ENCODE data around the gene KLHL25.
"Not testable (repeated sequence)": the region's sequence is repeated elsewhere in the genome, so short reads cannot be mapped to it uniquely, and the experiment has no call there.

KLHL25 gene

DNA sequence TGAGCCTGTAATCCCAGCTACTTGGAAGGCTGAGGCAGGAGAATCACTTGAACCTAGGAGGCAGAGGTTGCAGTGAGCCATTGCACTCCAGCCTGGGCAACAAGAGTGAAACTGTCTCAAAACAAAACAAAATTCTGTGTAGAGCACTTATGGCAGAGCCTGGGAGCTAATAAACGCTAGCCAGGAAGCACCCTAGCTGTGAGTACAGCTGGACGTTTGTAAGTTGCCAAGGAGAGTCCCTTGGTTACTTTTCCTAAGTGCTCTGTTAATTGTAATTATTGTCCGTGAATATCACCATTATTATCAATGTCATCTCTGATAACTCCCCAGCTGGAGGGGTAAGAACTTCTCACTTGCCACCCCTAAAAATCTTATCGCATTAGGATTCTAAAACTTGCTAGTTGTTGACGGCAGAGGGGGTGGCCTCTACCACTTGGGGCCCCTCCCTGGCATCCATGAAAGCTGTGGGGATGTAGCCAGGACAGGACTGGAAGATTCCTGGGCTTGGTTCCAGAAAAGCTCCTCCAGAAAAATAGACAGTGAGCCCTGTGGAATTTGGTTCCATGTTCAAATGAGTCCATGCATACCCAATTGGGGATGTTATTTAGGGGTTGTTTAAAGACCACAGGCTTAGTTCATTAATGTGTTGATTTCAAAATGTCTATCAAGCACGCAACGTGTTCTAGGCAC lies 9.9 kb upstream of the KLHL25 start:
- no peak for DNase-seq (ENCODE audit: low read depth in 3 of 3)

DNA sequence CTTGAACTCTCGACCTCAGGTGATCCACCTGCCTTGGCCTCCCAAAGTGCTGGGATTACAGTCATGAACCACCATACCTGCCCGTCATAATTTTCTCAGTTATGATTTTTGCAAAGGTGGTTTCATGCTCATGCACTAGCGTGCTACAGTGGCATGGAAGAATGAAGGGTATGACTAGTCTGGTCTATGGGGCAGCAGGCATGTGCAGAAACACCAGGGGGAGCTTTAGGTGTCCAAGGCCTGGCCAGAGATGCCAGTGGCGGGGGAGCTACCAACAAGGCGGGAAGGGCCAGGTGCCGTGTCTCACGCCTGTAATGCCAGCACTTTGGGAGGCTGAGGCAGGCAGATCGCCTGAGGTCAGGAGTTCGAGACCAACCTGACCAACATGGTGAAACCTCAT lies 7.9 kb upstream of the KLHL25 start:
- not testable (repeated sequence) for DNase-seq (ENCODE audit: low read depth in 3 of 3)

GRCh38 chr15:85800478-85801123 lies 5.9 kb upstream of the KLHL25 start:
- no peak for DNase-seq (ENCODE audit: low read depth in 3 of 3)

GRCh38 chr15:85796371-85796770 lies 1.6 kb upstream of the KLHL25 start:
- DNase-seq (ENCODE audit: low read depth in 3 of 3): not testable (repeated sequence)

DNA sequence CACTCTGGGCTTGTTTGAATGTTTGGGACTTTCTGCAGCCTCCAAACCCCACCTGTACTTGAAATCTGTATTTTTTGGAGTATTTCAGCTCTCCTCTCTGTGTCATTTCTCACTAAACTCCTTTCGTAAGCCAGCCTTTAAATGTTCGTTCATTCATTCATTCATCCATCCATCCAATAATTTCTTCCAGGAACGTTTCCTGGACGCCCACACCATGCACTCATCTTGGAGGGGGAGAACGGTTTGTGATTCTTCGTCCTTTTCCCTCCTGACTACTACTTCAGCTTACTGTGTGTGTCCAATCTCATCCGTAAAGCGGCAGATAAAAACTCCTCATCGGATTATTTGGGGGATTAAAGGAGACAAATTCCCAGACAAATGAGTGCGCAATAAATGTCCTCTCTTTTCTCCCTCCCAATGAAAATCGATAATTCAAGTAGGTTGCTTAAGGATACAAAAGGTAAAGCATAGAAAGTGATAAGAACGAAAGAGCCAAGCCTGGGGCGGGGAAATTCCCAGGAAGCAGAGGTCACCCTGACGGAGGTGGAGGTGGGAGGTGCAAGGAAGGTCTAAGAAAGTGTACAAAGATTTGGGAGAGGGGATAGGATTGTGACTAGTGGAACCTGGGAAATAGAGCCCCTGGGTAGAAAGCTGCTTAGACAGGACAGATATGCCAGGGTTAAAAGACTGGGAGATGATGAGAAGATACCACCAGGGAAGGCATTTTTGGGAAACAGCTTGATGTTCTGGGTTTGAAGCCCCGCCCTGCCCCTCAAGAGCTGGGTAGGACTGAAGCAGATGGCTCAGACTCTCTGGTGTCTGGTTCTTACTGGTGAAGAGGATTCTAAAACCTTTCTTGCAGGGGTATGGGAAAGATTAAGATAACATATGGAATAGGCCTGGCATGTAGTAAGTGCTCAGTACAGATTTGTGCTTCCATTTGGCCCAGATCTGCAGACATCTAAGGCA lies 896 bp upstream of the KLHL25 start:
- no peak for DNase-seq (ENCODE audit: low read depth in 3 of 3)

- DNase-seq (ENCODE audit: low read depth in 3 of 3): no peak
Measured at GRCh38 chr15:85793641-85794597, 806 bp downstream of the KLHL25 start.

- DNase-seq (ENCODE audit: low read depth in 3 of 3): peak in 2 of 3 experiments; percentile 15 to 21
Measured at GRCh38 chr15:85792912-85793590, 1.7 kb downstream of the KLHL25 start.

DNA sequence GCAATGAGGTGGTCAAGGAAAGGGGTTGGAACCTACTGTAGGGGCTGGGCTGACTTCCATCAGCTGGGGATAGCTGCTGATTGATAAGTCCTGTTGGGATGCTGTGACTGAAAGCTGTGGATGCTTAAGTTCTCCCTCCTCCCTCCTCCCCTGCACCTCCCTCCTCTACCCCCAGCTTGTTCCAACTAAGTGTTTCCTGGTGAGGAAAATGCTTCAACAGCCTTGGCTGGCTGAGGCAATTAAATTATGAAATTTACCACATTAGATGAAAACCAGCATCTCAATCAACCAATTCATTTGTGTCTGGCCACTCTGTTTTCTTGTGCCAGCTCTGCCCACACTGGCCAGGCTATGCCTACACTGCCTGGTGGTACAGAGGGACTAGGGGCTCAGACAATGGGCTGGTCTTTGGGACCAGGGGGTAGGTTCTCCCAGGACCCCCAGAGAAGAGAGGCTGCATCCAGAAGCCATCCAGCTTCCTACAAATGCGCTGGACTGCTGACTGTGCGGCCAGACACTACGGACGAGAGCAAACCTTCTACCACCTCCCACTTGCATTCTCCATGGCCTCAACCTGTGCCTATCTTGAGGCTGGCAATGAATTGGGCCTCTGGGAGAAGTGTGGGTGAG lies 2.5 kb downstream of the KLHL25 start:
- DNase-seq (ENCODE audit: low read depth in 3 of 3): no peak

GRCh38 chr15:85789496-85789875 lies 5.2 kb downstream of the KLHL25 start:
- no peak for DNase-seq (ENCODE audit: low read depth in 3 of 3)

GRCh38 chr15:85788771-85789495 lies 5.8 kb downstream of the KLHL25 start:
- no peak for DNase-seq (ENCODE audit: low read depth in 3 of 3)

- no peak for DNase-seq (ENCODE audit: low read depth in 3 of 3)
Measured at GRCh38 chr15:85786781-85787114, 8.0 kb downstream of the KLHL25 start.

- no peak for DNase-seq (ENCODE audit: low read depth in 3 of 3)
Measured at GRCh38 chr15:85785887-85786780, 8.6 kb downstream of the KLHL25 start.

GRCh38 chr15:85782064-85782463 lies 12.7 kb downstream of the KLHL25 start:
- no peak for DNase-seq (ENCODE audit: low read depth in 3 of 3)

DNA sequence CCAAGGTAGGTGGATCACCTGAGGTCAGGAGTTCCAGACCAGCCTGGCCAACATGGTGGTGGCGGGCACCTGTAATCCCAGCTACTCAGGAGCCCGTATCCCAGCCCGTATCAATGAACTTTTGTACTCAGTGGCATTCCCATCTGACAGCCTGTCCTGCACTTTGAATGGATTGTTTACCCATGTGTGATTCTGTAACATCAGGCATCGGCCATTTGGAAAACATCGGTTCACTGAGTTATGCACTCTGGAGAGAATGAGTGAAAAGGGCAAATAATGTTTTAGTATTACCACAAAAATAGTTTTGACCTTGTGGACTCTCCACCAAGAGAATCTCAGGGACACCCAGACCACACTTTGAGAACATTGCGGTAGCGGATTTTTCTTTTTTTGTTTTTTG lies 13.6 kb downstream of the KLHL25 start:
- no peak for DNase-seq (ENCODE audit: low read depth in 3 of 3)

DNA sequence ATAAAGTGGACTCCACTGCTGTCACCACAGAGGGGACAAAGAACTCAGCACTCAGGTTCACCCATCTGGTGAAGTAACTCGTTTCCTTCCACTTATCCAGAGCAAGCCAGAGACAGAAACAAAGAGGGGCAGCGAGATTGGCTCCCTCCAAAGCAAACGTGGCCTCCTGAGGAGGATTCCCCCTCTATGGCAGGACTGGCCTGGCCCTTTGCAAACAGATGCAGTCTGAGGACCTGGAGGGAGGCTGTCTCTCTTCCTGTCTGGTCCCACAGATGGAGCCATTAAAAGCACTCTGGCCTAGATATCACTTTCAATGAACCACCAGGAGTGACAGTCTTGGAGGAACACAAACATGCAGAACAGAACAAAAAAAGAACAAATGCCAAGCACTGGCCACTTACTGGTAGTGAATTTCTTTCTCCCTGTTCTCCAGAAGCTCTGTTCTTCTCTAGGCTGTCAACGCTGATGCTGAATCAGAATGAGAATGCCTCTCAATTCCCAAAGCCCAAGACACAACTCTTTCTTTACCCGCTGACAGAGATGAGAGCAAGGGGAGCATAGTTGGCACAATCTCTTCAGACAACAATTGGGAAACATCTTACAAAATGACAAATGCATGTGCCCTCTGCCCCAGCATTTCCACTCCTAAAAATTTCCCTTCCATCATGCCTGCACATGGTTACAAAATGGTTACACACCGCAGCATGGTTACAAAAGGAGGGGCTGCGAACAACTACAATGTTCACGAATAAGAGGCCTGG lies 14.3 kb downstream of the KLHL25 start:
- DNase-seq (ENCODE audit: low read depth in 3 of 3): no peak

GRCh38 chr15:85779249-85779648 lies 15.5 kb downstream of the KLHL25 start:
- no peak for DNase-seq (ENCODE audit: low read depth in 3 of 3)

GRCh38 chr15:85778107-85778776 lies 16.5 kb downstream of the KLHL25 start:
- DNase-seq (ENCODE audit: low read depth in 3 of 3): no peak
